Measurements from ENCODE around the gene MVD.
"Not testable (repeated sequence)": the region's sequence is repeated elsewhere in the genome, so short reads cannot be mapped to it uniquely, and the experiment has no call there.

MVD gene

GRCh38 chr16:88681084-88681680 is 18.3 kb upstream of the MVD start:
- DNase-seq: no peak

GRCh38 chr16:88680554-88681083 is 17.7 kb upstream of the MVD start:
- no peak for DNase-seq

GRCh38 chr16:88678224-88678979 is 15.5 kb upstream of the MVD start:
- DNase-seq: no peak

GRCh38 chr16:88677721-88678120 is 14.8 kb upstream of the MVD start:
- DNase-seq: no peak

GRCh38 chr16:88676502-88677242 is 13.8 kb upstream of the MVD start:
- no peak for DNase-seq

GRCh38 chr16:88673716-88674379 is 11.0 kb upstream of the MVD start:
- DNase-seq: no peak

GRCh38 chr16:88672776-88673175 is 9.9 kb upstream of the MVD start:
- peak in 1 of 3 donors; percentile 47 for DNase-seq

GRCh38 chr16:88671806-88672205 is 8.9 kb upstream of the MVD start:
- no peak for DNase-seq

GRCh38 chr16:88669980-88670379 is 7.1 kb upstream of the MVD start:
- no peak for DNase-seq

- DNase-seq: not testable (repeated sequence)
These were observed 6.6 kb upstream of the MVD start for GRCh38 chr16:88669493-88669892.

GRCh38 chr16:88667461-88667860 is 4.6 kb upstream of the MVD start:
- DNase-seq: peak; percentile 40 to 65 (median 51)

GRCh38 chr16:88665570-88665969 is 2.7 kb upstream of the MVD start:
- no peak for DNase-seq

GRCh38 chr16:88665148-88665547 is 2.3 kb upstream of the MVD start:
- DNase-seq: no peak

- DNase-seq: no peak
These were observed 559 bp downstream of the MVD start for GRCh38 chr16:88662222-88662842.

GRCh38 chr16:88661468-88661867 is 1.4 kb downstream of the MVD start:
- no peak for DNase-seq

GRCh38 chr16:88659160-88659559 is 3.7 kb downstream of the MVD start:
- DNase-seq: no peak

GRCh38 chr16:88658714-88659113 is 4.2 kb downstream of the MVD start:
- no peak for DNase-seq

- DNase-seq: no peak
These were observed 5.5 kb downstream of the MVD start for GRCh38 chr16:88657371-88657770.

- DNase-seq: peak in 2 of 3 donors; percentile 31 to 40
These were observed 6.5 kb downstream of the MVD start for GRCh38 chr16:88656291-88656980.

GRCh38 chr16:88655733-88656281 is 7.1 kb downstream of the MVD start:
- DNase-seq: no peak

- DNase-seq: no peak
These were observed 7.7 kb downstream of the MVD start for GRCh38 chr16:88655053-88655732.
